Astrocyte of the cerebellum (primary cell): ENCODE data around the gene PLAC1.
A peak's percentile ranks its signal among the peaks of the same experiment; 100 is the strongest.

Experiments used
- DNase-seq: peaks from one replicate; pipeline ENCODE4 v3.0.0-alpha.2; 2011; ENCODE audit warnings: low read depth
- H3K4me3 ChIP-seq: 2 replicates; pipeline ENCODE4 v1.5.1; 2011; ENCODE audit warnings: mild to moderate bottlenecking, low read depth, low read length, moderate library complexity
- in situ Hi-C: cut with HindIII; loops from 2 replicates; pipeline ENCODE4 v1.10.0; 2017; ENCODE audit warnings: low sequenced_read_pairs
- TF ChIP-seq, protein P1 (sequence below): IDR thresholded peaks from 2 replicates; pipeline ENCODE4 v1.5.1; 2012; ENCODE audit warnings: low read length, low read depth, moderate library complexity, mild to moderate bottlenecking; ENCODE audit errors: missing control alignments

PLAC1 gene

DNA sequence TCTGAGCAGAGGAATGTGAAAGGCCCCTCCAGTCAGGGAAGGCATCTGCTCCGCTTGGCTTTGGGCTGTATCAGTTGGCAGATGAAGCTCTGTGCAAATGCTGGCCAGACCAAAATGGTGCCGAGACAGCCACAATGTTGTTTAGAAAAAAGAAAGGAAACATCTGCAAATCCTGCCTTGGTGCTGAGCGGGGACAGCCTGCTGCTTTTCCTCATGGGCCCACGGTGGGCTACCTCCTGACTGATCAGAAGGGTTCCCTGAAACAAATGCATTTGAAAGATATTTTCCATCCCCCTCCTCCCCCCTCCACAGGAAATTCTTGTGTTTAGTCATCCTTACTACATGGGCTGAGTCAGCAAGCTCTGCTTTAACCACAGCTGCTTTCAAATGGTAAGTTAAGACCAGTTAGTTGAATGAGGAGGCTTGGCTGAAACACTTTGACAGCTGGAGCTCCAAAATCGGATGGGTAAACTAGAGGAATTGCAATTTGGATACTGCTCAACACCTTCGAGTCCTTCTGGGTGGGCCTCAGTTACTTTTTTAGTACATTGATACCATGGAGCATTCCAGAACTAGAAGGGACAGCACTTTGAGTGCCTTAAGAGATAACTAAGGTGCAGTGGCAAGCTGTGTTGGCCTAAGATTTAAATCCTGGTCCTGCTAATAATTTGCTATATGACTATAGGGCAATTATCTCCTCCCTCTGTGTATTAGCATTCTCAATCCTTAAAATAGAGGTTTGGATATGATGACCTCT is 36.0 kb downstream of the PLAC1 start:
- in situ Hi-C loops, result no loop called here
- DNase-seq, result peak; percentile 81
- TF ChIP-seq, protein P1, sequence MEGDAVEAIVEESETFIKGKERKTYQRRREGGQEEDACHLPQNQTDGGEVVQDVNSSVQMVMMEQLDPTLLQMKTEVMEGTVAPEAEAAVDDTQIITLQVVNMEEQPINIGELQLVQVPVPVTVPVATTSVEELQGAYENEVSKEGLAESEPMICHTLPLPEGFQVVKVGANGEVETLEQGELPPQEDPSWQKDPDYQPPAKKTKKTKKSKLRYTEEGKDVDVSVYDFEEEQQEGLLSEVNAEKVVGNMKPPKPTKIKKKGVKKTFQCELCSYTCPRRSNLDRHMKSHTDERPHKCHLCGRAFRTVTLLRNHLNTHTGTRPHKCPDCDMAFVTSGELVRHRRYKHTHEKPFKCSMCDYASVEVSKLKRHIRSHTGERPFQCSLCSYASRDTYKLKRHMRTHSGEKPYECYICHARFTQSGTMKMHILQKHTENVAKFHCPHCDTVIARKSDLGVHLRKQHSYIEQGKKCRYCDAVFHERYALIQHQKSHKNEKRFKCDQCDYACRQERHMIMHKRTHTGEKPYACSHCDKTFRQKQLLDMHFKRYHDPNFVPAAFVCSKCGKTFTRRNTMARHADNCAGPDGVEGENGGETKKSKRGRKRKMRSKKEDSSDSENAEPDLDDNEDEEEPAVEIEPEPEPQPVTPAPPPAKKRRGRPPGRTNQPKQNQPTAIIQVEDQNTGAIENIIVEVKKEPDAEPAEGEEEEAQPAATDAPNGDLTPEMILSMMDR, result no peak
- no peak overlapping the region for H3K4me3 ChIP-seq

DNA sequence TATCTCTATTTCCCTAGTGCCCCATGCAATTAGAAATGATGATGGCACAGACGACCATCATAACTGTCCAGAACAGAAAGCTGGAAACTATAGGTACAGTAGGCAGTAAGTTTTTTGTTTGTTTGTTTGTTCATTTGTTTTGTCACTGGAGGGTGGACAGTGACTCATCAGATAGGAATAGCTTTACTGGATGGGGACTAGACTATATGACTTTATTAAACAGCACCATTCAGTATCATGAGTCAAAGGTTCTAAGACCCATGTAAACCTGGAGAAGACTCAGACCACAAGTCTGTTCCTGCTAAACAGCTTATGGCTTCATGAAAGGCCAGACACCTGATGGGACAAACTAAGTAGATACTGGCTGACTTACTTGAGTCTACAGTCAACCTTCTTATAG is 38.4 kb downstream of the PLAC1 start:
- in situ Hi-C loops, result loop anchor here (5.0 kb wide), 1 partner anchor 57 kb away; no protein-coding TSS in a partner anchor
- TF ChIP-seq, protein P1, result no peak
- DNase-seq, result no peak
- no peak overlapping the region for H3K4me3 ChIP-seq

DNA sequence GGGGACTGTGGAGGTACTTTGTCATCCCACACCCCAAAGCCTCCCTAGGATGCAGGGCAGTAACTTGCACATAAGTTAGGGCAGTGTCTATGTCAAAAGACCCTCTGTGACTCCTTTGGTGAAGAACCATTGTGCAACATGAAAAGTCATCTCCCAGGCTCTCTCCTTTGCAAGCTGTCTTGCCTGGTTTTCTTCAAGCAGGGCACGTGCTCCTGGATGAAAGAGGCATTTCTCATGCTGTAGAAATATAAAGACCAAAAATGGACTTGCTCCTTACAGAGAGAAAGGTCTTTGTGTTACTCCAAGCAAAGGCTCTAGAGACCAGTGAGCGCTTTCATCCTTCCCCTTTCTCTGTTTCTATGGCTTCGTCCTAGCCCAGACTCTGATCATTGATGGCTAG is 44.9 kb downstream of the PLAC1 start:
- in situ Hi-C loops, result no loop called here
- TF ChIP-seq, protein P1, result no peak
- no peak overlapping the region for H3K4me3 ChIP-seq
- DNase-seq, result no peak

- in situ Hi-C loops, result no loop called here
- H3K4me3 ChIP-seq, result no peak overlapping the region
- DNase-seq, result no peak
- TF ChIP-seq, protein P1, result no peak
Measured at GRCh38 chrX:134608153-134608552, 50.1 kb downstream of the PLAC1 start.

- no peak overlapping the region for H3K4me3 ChIP-seq
- in situ Hi-C loops, result no loop called here
- no peak for DNase-seq
- TF ChIP-seq, protein P1, result no peak
Measured at GRCh38 chrX:134607523-134607922, 50.7 kb downstream of the PLAC1 start.

DNA sequence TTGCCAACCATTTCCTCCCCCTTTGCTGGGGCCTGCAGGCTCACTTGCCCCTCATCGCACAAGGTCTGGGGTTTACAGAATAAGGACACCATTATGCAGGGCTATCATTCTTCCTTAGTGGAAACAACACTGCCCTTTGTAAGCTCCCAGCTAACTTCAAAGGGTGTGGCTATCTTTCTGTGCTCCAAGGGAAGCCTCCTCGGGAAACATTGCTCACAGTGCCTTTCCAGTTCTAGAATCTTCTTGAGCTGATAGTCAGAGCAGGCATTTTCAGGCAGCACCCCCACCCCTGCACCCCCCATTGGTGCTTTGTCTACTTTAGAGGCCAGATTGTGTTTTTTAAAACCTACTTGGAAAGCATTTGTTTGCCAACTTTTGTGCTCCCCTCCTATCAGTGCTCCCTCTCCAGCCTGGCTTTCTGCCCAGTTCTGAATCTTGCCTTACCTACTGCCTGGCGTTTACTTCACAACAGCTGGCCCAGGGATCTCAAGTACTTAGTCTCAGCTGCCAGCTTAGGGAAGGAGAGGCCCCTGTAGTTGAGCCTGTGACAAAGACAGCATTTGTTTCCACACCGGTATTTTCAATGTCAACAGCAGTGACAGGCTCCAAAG is 53.5 kb downstream of the PLAC1 start:
- no peak overlapping the region for H3K4me3 ChIP-seq
- DNase-seq, result no peak
- in situ Hi-C loops, result no loop called here
- TF ChIP-seq, protein P1, result no peak
